ENCODE measurements around the gene LAIR2.

- TF ChIP-seq, protein P1, sequence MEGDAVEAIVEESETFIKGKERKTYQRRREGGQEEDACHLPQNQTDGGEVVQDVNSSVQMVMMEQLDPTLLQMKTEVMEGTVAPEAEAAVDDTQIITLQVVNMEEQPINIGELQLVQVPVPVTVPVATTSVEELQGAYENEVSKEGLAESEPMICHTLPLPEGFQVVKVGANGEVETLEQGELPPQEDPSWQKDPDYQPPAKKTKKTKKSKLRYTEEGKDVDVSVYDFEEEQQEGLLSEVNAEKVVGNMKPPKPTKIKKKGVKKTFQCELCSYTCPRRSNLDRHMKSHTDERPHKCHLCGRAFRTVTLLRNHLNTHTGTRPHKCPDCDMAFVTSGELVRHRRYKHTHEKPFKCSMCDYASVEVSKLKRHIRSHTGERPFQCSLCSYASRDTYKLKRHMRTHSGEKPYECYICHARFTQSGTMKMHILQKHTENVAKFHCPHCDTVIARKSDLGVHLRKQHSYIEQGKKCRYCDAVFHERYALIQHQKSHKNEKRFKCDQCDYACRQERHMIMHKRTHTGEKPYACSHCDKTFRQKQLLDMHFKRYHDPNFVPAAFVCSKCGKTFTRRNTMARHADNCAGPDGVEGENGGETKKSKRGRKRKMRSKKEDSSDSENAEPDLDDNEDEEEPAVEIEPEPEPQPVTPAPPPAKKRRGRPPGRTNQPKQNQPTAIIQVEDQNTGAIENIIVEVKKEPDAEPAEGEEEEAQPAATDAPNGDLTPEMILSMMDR (conservative IDR thresholded peaks at IDR 0.05; ENCODE audit: low read depth in 2 of 2): no peak
- TF ChIP-seq EZH2phosphoT487 (IDR thresholded peaks at IDR 0.05; ENCODE audit: unreplicated experiment) (no peak), EZH2 (IDR thresholded peaks at IDR 0.05; ENCODE audit: low read depth, unreplicated experiment) (no peak)
Measured at GRCh38 chr19:54489341-54489740, 13.3 kb upstream of the LAIR2 start.
